Heart right ventricle (tissue), 16 donors: ENCODE data around the gene METTL6. TPM values are rescaled to one million over a fixed set of nuclear protein-coding genes. Genes with fewer than 3 reads are reported as not detected.

ENCODE experiments used
- ATAC-seq, 8 donors: fragments of 200-7000 bp; cut with Tn5 transposase; one replicate each; pipeline ENCODE4 v1.9.1; 2020; ENCODE audit warnings: mild to moderate bottlenecking in 8 of 8, moderate library complexity in 8 of 8, moderate number of reproducible peaks in 1 of 8
- DNase-seq, 2 donors: peaks; one replicate each; pipeline ENCODE4 v3.0.0-alpha.2; 2020
- H3K27ac ChIP-seq, 10 donors: fragments of 200-600 bp; sonication (generic) in 2 of 10; one replicate each; pipeline versions ENCODE4 v1.5.0 to v1.8.0; 2020 to 2022; ENCODE audit warnings: mild to moderate bottlenecking in 3 of 10
- H3K27me3 ChIP-seq, 7 donors: fragments of 200-600 bp; one replicate each; pipeline ENCODE4 v1.8.0; 2021 to 2022; ENCODE audit warnings: mild to moderate bottlenecking in 2 of 7
- H3K36me3 ChIP-seq, 9 donors: fragments of 200-600 bp; sonication (generic) in 1 of 9; one replicate each; pipeline versions ENCODE4 v1.5.0 to v1.8.0; 2020 to 2022; ENCODE audit warnings: mild to moderate bottlenecking in 2 of 9
- H3K4me1 ChIP-seq, 9 donors: fragments of 200-600 bp; sonication (generic) in 1 of 9; one replicate each; pipeline versions ENCODE4 v1.5.0 to v1.8.0; 2020 to 2022; ENCODE audit warnings: mild to moderate bottlenecking in 4 of 9
- H3K4me3 ChIP-seq, 10 donors: fragments of 200-600 bp; sonication (generic) in 2 of 10; one replicate each; pipeline versions ENCODE4 v1.5.0 to v1.8.0; 2020 to 2022; ENCODE audit warnings: mild to moderate bottlenecking in 7 of 10, moderate library complexity in 2 of 10
- H3K9me3 ChIP-seq, 11 donors: fragments of 200-600 bp in 10 of 11; sonication (generic) in 2 of 11; one replicate each; pipeline versions ENCODE4 v1.5.0 to v1.8.0; 2013 to 2022; ENCODE audit warnings: mild to moderate bottlenecking in 2 of 11, control low read depth in 1 of 11, moderate library complexity in 1 of 11
- WGBS, 2 donors: extraction: QIAGEN DNeasy Blood & Tissue Kit; methylation state at CpG; one replicate each; pipeline ENCODE4 v1.1.7; 2013; ENCODE audit warnings: inconsistent platforms in 1 of 2; 5-methylcytosine and 5-hydroxymethylcytosine counted together
- intact Hi-C, 10 donors: fragments of 100-400 bp; cut with DNase I; formaldehyde crosslinking; loops; one replicate each; pipeline versions ENCODE4 v1.11.1 to v1.14.2; 2022
- polyA plus RNA-seq, 2 donors: library from polyadenylated mRNA; stranded (reverse); fragments of 200-250 nt; gene quantifications; one replicate each; pipeline ENCODE4 v1.2.3, GENCODE V29; 2013
- total RNA-seq, 10 donors: library from RNA; stranded (reverse); fragmentation: NEBNext Ultra II Directional in 3 of 10; extraction: Animal tissue kit (Norgen Biotek cat#: 25700) in 3 of 10; gene quantifications; one replicate each; pipeline versions ENCODE4 v1.2.1 to v1.2.4, GENCODE V29; 2021 to 2023
- TF ChIP-seq, protein P1 (sequence below), 9 donors: fragments of 200-600 bp; sonication (generic) in 2 of 9; IDR thresholded peaks; one replicate each; pipeline versions ENCODE4 v1.5.0 to v1.8.0; 2021 to 2022; ENCODE audit warnings: antibody characterized with exemption in 9 of 9, mild to moderate bottlenecking in 5 of 9, moderate library complexity in 1 of 9
- donor health status: Arrhythmogenic right ventricular cardiomyopathy.
- donor health status: ischemic (EF 13 %, LVEDD 7.1; RV severe dilation, severe dysfunction).
- donor health status: healthy with polysubstance abuse.
- donor health status: DM: no; HTN: yes; CAD: no.
- donor health status: DM: no; HTN: no; CAD: no.
- donor health status: ischemic (EF 25% LVEDD 6.9; RV normal size, moderate dysfunction).
- donor health status: ischemic (EF 25% LVEDD 5.7; RV mildly dilated, moderate dysfunction).
- donor health status: healthy.
- donor health status: DM: yes; HTN: yes; CAD: no.
- donor health status: Ischemic cardiomyopathy.
- donor health status: ischemic (EF 35%, LVEDD 5.7; RV mildly dilated, moderate dysfunction).
- donor health status: nonischemic (EF 11% LVEDD 7.7; RV severe dilation, severe dysfunction).
- donor health status: DM: yes; HTN: yes; CAD: no.
- donor health status: PGD.
- donor health status: ischemic (EF 29% LVEDD 5.4; RV normal size, mild dysfunction).
- donor health status: nonischemic (EF 23%, LVEDD 6.1; RV moderate dilation, normal function).

The METTL6 gene
- total and polyA plus RNA-seq, 12 donors, result 3.8 to 11.3 (median 9.4) TPM

DNA sequence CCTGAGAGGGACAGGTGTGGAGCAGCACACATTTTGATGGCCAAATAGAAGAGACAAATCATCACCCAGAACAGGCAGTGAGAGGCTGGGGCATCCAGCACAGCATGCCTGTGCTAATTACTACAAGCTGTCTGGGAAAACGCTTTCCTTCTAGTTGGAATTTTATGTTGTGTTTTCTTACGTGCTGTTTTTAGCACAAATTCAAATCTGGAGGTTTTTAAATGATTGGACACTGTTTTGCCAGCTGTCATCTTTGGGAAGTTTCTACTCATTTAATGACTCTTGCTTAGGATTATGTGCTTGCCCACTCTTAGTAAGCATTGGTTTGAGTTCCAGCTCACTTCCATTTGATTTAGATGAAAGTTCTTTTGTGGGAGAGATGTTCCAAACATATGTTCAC, 43.5 kb upstream of the METTL6 start:
- Histone ChIP-seq H3K27ac (no peak overlapping the region), H3K4me3 (no peak overlapping the region), H3K27me3 (no peaks in the 10 kb centered on the region), H3K4me1 (no peaks in the 10 kb centered on the region), H3K36me3 (peaks cover 0 to 30% (median 0%) of the 10 kb centered on the region in 9 donors), H3K9me3 (no peaks in the 10 kb centered on the region)
- WGBS, 2 donors, result 95 to 98% methylated on average over 2 of the region's 2 CpGs
- TF ChIP-seq, protein P1, sequence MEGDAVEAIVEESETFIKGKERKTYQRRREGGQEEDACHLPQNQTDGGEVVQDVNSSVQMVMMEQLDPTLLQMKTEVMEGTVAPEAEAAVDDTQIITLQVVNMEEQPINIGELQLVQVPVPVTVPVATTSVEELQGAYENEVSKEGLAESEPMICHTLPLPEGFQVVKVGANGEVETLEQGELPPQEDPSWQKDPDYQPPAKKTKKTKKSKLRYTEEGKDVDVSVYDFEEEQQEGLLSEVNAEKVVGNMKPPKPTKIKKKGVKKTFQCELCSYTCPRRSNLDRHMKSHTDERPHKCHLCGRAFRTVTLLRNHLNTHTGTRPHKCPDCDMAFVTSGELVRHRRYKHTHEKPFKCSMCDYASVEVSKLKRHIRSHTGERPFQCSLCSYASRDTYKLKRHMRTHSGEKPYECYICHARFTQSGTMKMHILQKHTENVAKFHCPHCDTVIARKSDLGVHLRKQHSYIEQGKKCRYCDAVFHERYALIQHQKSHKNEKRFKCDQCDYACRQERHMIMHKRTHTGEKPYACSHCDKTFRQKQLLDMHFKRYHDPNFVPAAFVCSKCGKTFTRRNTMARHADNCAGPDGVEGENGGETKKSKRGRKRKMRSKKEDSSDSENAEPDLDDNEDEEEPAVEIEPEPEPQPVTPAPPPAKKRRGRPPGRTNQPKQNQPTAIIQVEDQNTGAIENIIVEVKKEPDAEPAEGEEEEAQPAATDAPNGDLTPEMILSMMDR (IDR thresholded peaks at IDR 0.05), result no peak
- intact Hi-C loops, result no loop called here
- ATAC-seq (no peak), DNase-seq (no peak)

DNA sequence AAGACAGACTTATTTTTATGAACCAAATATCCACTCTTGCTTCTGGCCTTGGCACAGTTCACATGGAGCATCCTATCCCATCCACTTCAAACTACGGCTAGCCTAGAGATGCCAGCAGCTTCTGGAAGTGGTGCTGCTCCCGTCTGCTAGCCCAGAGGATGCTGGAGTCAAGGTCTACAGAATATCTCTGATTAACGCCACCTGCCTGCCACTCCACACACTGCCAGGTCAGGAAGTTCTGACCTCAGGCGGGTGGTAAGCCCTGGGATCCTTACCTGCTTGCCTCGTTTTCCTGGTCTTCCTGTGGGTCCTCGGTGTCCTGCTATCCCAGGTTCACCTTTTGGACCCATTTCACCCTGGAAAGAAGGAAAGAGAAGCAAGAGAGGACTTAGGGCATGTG, 42.9 kb upstream of the METTL6 start:
- 87 to 93% methylated on average over 6 of the region's 6 CpGs for WGBS, 2 donors
- Histone ChIP-seq H3K4me3 (no peak overlapping the region), H3K27ac (no peak overlapping the region), H3K27me3 (no peaks in the 10 kb centered on the region), H3K36me3 (peaks cover 0 to 36% (median 0%) of the 10 kb centered on the region in 9 donors), H3K4me1 (no peaks in the 10 kb centered on the region), H3K9me3 (no peaks in the 10 kb centered on the region)
- ATAC-seq (no peak), DNase-seq (no peak)
- TF ChIP-seq, protein P1 (IDR thresholded peaks at IDR 0.05), result no peak
- intact Hi-C loops, result no loop called here

DNA sequence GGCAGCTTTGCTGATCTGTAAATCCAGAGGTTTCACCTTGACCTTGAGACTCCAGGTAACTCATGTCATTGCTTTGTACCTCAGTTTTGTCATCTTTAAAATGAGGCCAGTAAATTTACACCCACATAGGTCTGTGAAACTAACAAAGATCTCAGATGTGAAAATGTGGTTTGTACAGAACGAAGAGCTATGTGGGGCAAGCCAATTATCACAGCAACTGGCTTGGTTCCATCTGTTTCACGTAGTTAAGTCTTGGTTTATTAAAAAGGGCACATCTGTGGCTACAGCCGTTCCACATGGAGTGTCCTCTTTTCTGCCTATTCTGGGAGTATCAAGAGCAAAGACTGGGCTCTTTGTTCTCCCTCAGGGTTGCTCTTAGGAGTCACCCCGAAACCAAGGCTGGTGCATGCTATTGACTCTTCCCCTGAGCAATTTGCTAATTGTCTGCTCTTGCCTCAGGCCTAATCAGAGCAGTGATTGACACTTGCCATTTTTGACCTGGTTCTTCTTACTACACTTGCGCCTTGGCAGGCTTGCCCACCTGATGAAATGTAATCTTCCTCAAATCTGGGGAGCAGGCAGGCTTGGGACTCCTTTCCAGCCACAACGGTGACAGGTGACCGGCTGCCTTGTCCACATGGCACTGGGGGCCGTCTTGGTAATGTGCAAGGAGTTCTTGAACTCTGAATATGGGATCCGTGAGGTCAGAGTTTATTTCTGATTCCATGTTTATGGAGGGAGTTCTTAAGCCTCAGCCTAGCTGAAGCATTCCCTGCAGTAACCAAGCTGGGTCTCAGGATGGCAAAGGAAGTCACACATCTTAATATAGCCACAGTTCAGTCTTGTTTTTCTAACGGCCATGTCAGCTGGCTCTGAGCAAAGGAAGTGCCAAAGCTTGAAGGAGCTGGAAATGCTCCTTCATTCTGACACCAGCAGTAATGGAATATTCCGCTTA, 40.2 kb upstream of the METTL6 start:
- Histone ChIP-seq H3K9me3 (no peaks in the 10 kb centered on the region), H3K36me3 (peaks cover 0 to 29% (median 0%) of the 10 kb centered on the region in 9 donors), H3K27ac (no peak overlapping the region), H3K4me3 (no peak overlapping the region), H3K4me1 (no peaks in the 10 kb centered on the region), H3K27me3 (no peaks in the 10 kb centered on the region)
- ATAC-seq (no peak), DNase-seq (no peak)
- intact Hi-C loops, result no loop called here
- WGBS, 2 donors, result 87 to 88% methylated on average over 11 of the region's 11 CpGs
- TF ChIP-seq, protein P1 (IDR thresholded peaks at IDR 0.05), result no peak

DNA sequence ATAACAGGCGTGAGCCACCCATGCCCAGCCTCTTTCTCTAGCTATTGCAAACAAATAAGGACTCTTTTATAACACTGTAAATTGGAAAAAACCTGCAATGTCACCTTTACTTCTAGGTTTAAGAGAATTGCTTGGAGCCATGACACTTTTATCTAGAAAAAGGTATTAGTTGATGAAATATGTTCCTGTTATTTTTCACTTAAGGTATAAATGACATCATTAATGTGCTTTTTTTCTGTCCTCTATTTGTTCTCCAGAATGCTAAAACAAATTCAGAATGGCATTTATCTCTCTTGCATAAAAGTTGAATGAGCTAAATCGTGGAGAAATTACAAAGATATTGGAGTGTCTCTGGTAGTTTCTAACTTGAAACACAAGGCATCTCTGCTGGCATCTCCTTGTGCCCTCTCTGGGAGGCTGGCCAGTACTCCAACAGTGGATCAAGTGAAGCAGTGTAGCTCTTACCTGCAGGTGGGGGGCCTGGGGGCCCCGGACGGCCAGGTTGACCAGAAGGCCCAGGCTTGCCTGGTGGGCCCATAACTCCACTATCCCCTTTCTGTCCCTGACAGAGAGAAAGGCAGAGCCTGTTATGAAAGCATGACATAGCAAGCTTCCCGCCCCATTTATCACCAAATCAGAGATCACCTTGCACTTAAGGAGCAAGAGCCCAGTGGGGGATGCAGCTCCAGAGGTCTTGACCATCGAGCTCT, 38.7 kb upstream of the METTL6 start:
- DNase-seq (no peak), ATAC-seq (no peak)
- Histone ChIP-seq H3K4me3 (no peak overlapping the region), H3K9me3 (no peaks in the 10 kb centered on the region), H3K36me3 (peaks cover 0 to 29% (median 0%) of the 10 kb centered on the region in 9 donors), H3K4me1 (no peaks in the 10 kb centered on the region), H3K27ac (no peak overlapping the region), H3K27me3 (no peaks in the 10 kb centered on the region)
- TF ChIP-seq, protein P1 (IDR thresholded peaks at IDR 0.05), result no peak
- 94 to 95% methylated on average over 6 of the region's 6 CpGs for WGBS, 2 donors
- intact Hi-C loops, result no loop called here
